ENCODE measurements around the gene GLI1. TPM values are rescaled to one million over a fixed set of nuclear protein-coding genes. Genes with fewer than 3 reads are reported as not detected.

GLI1 gene
- total and polyA plus RNA-seq, 2 of the 13 experiments (the other 11 are each of a cell fraction or from before 2014, with no cell fraction given), result 0.09 to 0.20 TPM

DNA sequence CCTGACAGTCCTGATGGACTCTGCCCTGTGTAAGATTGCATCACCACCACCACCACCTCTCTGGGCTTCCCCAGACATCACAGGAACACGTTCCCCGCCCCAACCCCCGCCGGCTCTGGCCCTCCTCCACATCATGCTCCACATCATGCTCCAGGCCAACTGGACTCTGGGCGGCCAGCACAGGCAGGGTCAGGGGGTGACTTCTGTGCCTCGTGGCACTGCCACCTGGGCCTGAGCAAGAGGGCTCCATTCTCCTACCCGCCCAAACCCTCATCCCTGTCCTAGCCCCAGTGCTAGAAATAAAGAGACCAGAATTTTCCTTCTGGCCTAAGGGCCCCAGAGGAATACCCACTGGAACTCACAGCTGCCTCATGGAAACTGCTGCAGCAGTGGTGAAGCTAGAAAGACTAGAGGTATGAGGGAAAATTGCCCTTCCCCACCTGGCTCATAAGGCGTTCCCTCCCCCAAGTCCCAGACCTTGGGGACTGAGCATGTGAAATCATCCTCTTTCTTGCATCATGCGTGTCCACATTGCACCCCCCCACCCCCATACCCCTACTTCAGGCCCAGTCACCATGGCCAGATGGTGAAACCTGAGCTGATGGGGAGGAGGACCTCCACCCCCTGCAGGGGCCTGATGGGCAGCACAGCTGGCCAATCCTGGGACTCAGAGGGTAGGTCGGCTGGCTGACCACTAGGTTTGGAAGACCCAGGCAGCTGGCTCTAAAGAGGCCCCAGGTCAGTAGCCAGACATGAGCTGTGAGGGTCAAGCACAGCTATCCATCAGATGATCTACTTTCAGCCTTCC lies 4.8 kb upstream of the GLI1 start, which contains the start of gene INHBE (continued):
- no peak; the same call in 1 of the 2 replicates for TF ChIP-seq ZFP37 (CRISPR knock-in tag; IDR thresholded peaks at IDR 0.05; ENCODE audit: borderline replicate concordance)
- TF ChIP-seq ZBTB3 (CRISPR knock-in tag; IDR thresholded peaks at IDR 0.05; ENCODE audit: borderline replicate concordance, low read depth), result no peak
- TF ChIP-seq CEBPB (IDR thresholded peaks at IDR 0.05; ENCODE audit: borderline replicate concordance, low read depth, low read length), result peak; percentile 99
- TF ChIP-seq ZNF264 (CRISPR knock-in tag; IDR thresholded peaks at IDR 0.05), result 0 out of 2 replicates have a peak, but pooled peaks have one; percentile 67
- TF ChIP-seq, protein P1, sequence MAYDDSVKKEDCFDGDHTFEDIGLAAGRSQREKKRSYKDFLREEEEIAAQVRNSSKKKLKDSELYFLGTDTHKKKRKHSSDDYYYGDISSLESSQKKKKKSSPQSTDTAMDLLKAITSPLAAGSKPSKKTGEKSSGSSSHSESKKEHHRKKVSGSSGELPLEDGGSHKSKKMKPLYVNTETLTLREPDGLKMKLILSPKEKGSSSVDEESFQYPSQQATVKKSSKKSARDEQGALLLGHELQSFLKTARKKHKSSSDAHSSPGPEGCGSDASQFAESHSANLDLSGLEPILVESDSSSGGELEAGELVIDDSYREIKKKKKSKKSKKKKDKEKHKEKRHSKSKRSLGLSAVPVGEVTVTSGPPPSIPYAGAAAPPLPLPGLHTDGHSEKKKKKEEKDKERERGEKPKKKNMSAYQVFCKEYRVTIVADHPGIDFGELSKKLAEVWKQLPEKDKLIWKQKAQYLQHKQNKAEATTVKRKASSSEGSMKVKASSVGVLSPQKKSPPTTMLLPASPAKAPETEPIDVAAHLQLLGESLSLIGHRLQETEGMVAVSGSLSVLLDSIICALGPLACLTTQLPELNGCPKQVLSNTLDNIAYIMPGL (CRISPR knock-in tag; IDR thresholded peaks at IDR 0.05; ENCODE audit: borderline replicate concordance in 1 of 2, low read depth in 1 of 2), result peak; percentile 39 to 76; a peak in 3 of 4 replicates
- 0 out of 2 replicates have a peak, but pooled peaks have one; percentile 10 for TF ChIP-seq ZNF777 (CRISPR knock-in tag; IDR thresholded peaks at IDR 0.05)
- TF ChIP-seq, protein P2, sequence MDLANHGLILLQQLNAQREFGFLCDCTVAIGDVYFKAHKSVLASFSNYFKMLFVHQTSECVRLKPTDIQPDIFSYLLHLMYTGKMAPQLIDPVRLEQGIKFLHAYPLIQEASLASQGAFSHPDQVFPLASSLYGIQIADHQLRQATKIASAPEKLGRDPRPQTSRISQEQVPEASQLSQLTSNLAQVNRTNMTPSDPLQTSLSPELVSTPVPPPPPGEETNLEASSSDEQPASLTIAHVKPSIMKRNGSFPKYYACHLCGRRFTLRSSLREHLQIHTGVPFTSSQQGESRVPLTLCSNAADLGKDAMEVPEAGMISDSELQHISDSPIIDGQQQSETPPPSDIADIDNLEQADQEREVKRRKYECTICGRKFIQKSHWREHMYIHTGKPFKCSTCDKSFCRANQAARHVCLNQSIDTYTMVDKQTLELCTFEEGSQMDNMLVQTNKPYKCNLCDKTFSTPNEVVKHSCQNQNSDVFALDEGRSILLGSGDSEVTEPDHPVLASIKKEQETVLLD (CRISPR knock-in tag; IDR thresholded peaks at IDR 0.05; ENCODE audit: low read depth), result peak; percentile 70
- TF ChIP-seq ZNF292 (CRISPR knock-in tag; IDR thresholded peaks at IDR 0.05; ENCODE audit: borderline replicate concordance, low read depth), result peak; percentile 88; the same call in 1 of the 2 replicates
- TF ChIP-seq, protein P3, sequence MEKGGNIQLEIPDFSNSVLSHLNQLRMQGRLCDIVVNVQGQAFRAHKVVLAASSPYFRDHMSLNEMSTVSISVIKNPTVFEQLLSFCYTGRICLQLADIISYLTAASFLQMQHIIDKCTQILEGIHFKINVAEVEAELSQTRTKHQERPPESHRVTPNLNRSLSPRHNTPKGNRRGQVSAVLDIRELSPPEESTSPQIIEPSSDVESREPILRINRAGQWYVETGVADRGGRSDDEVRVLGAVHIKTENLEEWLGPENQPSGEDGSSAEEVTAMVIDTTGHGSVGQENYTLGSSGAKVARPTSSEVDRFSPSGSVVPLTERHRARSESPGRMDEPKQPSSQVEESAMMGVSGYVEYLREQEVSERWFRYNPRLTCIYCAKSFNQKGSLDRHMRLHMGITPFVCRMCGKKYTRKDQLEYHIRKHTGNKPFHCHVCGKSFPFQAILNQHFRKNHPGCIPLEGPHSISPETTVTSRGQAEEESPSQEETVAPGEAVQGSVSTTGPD (CRISPR knock-in tag; IDR thresholded peaks at IDR 0.05), result no peak
- TF ChIP-seq HNF4A (CRISPR knock-in tag; IDR thresholded peaks at IDR 0.05), result peak; percentile 96
- TF ChIP-seq MTF1 (CRISPR knock-in tag; IDR thresholded peaks at IDR 0.05), result no peak
- TF ChIP-seq SRSF4 (IDR thresholded peaks at IDR 0.05; ENCODE audit: low read depth, low read length, poor library complexity, severe bottlenecking), result no peak
- no peak for TF ChIP-seq DBP (CRISPR knock-in tag; IDR thresholded peaks at IDR 0.05; ENCODE audit: not compliant biosample characterization)
- TF ChIP-seq, protein P4, sequence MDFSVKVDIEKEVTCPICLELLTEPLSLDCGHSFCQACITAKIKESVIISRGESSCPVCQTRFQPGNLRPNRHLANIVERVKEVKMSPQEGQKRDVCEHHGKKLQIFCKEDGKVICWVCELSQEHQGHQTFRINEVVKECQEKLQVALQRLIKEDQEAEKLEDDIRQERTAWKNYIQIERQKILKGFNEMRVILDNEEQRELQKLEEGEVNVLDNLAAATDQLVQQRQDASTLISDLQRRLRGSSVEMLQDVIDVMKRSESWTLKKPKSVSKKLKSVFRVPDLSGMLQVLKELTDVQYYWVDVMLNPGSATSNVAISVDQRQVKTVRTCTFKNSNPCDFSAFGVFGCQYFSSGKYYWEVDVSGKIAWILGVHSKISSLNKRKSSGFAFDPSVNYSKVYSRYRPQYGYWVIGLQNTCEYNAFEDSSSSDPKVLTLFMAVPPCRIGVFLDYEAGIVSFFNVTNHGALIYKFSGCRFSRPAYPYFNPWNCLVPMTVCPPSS (IDR thresholded peaks at IDR 0.05), result no peak
- TF ChIP-seq IKZF1 (IDR thresholded peaks at IDR 0.05), result no peak
- no peak for TF ChIP-seq PRDM15 (CRISPR knock-in tag; IDR thresholded peaks at IDR 0.05)
- TF ChIP-seq CCAR2 (optimal IDR thresholded peaks at IDR 0.05; ENCODE audit: low read depth, low read length), result peak; percentile 15

All from HepG2 (cell line).